Measurements from ENCODE around the gene HNRNPA2B1. TPM values are rescaled to one million over a fixed set of nuclear protein-coding genes. Genes with fewer than 3 reads are reported as not detected.
"Not testable (repeated sequence)": the region's sequence is repeated elsewhere in the genome, so short reads cannot be mapped to it uniquely, and the experiment has no call there.

HNRNPA2B1 gene
- total RNA-seq, 3 donors from 2014 or later = 912 to 975 (median 924) TPM

- Mint-ChIP-seq H3K9me3 (no peaks in the 10 kb centered on the region), H3K36me3 (ENCODE audit: insufficient read depth) (peaks cover 18% of the 10 kb centered on the region), H3K4me3 (no peak overlapping the region), H3K4me1 (ENCODE audit: low read depth) (peaks cover 26% of the 10 kb centered on the region), H3K27me3 (ENCODE audit: low read depth) (no peaks in the 10 kb centered on the region)
- DNase-seq = no peak
- no peak for ATAC-seq
Observed at GRCh38 chr7:26169271-26169670, 31.3 kb downstream of the HNRNPA2B1 start.

GRCh38 chr7:26168458-26169023 is 32.0 kb downstream of the HNRNPA2B1 start:
- Mint-ChIP-seq H3K27me3 (ENCODE audit: low read depth) (no peaks in the 10 kb centered on the region), H3K4me3 (no peak overlapping the region), H3K9me3 (no peaks in the 10 kb centered on the region), H3K36me3 (ENCODE audit: insufficient read depth) (peaks cover 15% of the 10 kb centered on the region), H3K4me1 (ENCODE audit: low read depth) (peaks cover 23% of the 10 kb centered on the region)
- DNase-seq (no peak), ATAC-seq (no peak)

- DNase-seq (no peak), ATAC-seq (peak; percentile 82 to 84)
- peaks cover 30% of the 10 kb centered on the region for H3K4me1 Mint-ChIP-seq (ENCODE audit: low read depth)
- no peaks in the 10 kb centered on the region for H3K9me3 Mint-ChIP-seq
- H3K27me3 Mint-ChIP-seq (ENCODE audit: low read depth) = no peaks in the 10 kb centered on the region
- H3K36me3 Mint-ChIP-seq (ENCODE audit: insufficient read depth) = peaks cover 13% of the 10 kb centered on the region
- H3K4me3 Mint-ChIP-seq = peak overlapping the region; percentile 15
Observed at GRCh38 chr7:26167303-26167934, 33.1 kb downstream of the HNRNPA2B1 start.

- Mint-ChIP-seq H3K27me3 (ENCODE audit: low read depth) (no peaks in the 10 kb centered on the region), H3K4me3 (peak overlapping the region; percentile 15), H3K36me3 (ENCODE audit: insufficient read depth) (peaks cover 10% of the 10 kb centered on the region), H3K9me3 (no peaks in the 10 kb centered on the region), H3K4me1 (ENCODE audit: low read depth) (peaks cover 35% of the 10 kb centered on the region)
- no peak for DNase-seq
- ATAC-seq = peak; percentile 85 to 88
Observed at GRCh38 chr7:26166684-26167266, 33.8 kb downstream of the HNRNPA2B1 start.

GRCh38 chr7:26165950-26166683 is 34.4 kb downstream of the HNRNPA2B1 start:
- ATAC-seq = no peak
- Mint-ChIP-seq H3K4me1 (ENCODE audit: low read depth) (peaks cover 35% of the 10 kb centered on the region), H3K27me3 (ENCODE audit: low read depth) (no peaks in the 10 kb centered on the region), H3K9me3 (no peaks in the 10 kb centered on the region), H3K36me3 (ENCODE audit: insufficient read depth) (peaks cover 7% of the 10 kb centered on the region), H3K4me3 (no peak overlapping the region)
- DNase-seq = no peak

- H3K4me3 Mint-ChIP-seq; ATAC-seq; H3K36me3 Mint-ChIP-seq (ENCODE audit: insufficient read depth); DNase-seq; H3K27me3 Mint-ChIP-seq (ENCODE audit: low read depth); H3K9me3 Mint-ChIP-seq: not testable (repeated sequence)
- peaks cover 51% of the 10 kb centered on the region for H3K4me1 Mint-ChIP-seq (ENCODE audit: low read depth)
Observed at GRCh38 chr7:26163804-26164203, 36.7 kb downstream of the HNRNPA2B1 start.

- Mint-ChIP-seq H3K27me3 (ENCODE audit: low read depth) (no peaks in the 10 kb centered on the region), H3K36me3 (ENCODE audit: insufficient read depth) (peaks cover 12% of the 10 kb centered on the region), H3K9me3 (no peaks in the 10 kb centered on the region), H3K4me3 (no peak overlapping the region), H3K4me1 (ENCODE audit: low read depth) (peaks cover 62% of the 10 kb centered on the region)
- no peak for DNase-seq
- no peak for ATAC-seq
Observed at GRCh38 chr7:26162431-26162830, 38.1 kb downstream of the HNRNPA2B1 start.

GRCh38 chr7:26160896-26161295 is 39.6 kb downstream of the HNRNPA2B1 start:
- H3K4me3 Mint-ChIP-seq = no peak overlapping the region
- ATAC-seq (no peak), DNase-seq (no peak)
- peaks cover 63% of the 10 kb centered on the region for H3K4me1 Mint-ChIP-seq (ENCODE audit: low read depth)
- no peaks in the 10 kb centered on the region for H3K9me3 Mint-ChIP-seq
- no peaks in the 10 kb centered on the region for H3K27me3 Mint-ChIP-seq (ENCODE audit: low read depth)
- H3K36me3 Mint-ChIP-seq (ENCODE audit: insufficient read depth) = peaks cover 12% of the 10 kb centered on the region

- Mint-ChIP-seq H3K27me3 (ENCODE audit: low read depth) (no peaks in the 10 kb centered on the region), H3K4me3 (no peak overlapping the region), H3K36me3 (ENCODE audit: insufficient read depth) (peaks cover 15% of the 10 kb centered on the region), H3K4me1 (ENCODE audit: low read depth) (peaks cover 76% of the 10 kb centered on the region), H3K9me3 (no peaks in the 10 kb centered on the region)
- ATAC-seq (no peak), DNase-seq (no peak)
Observed at GRCh38 chr7:26159243-26159642, 41.3 kb downstream of the HNRNPA2B1 start.

GRCh38 chr7:26157520-26158105 is 42.9 kb downstream of the HNRNPA2B1 start:
- H3K27me3 Mint-ChIP-seq (ENCODE audit: low read depth) = no peaks in the 10 kb centered on the region
- H3K4me1 Mint-ChIP-seq (ENCODE audit: low read depth) = peaks cover 81% of the 10 kb centered on the region
- ATAC-seq (no peak), DNase-seq (no peak)
- peak overlapping the region; percentile 33 for H3K4me3 Mint-ChIP-seq
- H3K9me3 Mint-ChIP-seq = no peaks in the 10 kb centered on the region
- peaks cover 17% of the 10 kb centered on the region for H3K36me3 Mint-ChIP-seq (ENCODE audit: insufficient read depth)

- Mint-ChIP-seq H3K27me3 (ENCODE audit: low read depth) (no peaks in the 10 kb centered on the region), H3K4me1 (ENCODE audit: low read depth) (peaks cover 76% of the 10 kb centered on the region), H3K4me3 (peak overlapping the region; percentile 97), H3K9me3 (no peaks in the 10 kb centered on the region), H3K36me3 (ENCODE audit: insufficient read depth) (peaks cover 17% of the 10 kb centered on the region)
- peak; percentile 46 to 56 for ATAC-seq
- DNase-seq = peak; percentile 45
Observed at GRCh38 chr7:26156451-26157420, 43.8 kb downstream of the HNRNPA2B1 start.

- ATAC-seq = no peak
- Mint-ChIP-seq H3K36me3 (ENCODE audit: insufficient read depth) (peaks cover 14% of the 10 kb centered on the region), H3K4me3 (peak overlapping the region; percentile 97), H3K9me3 (no peaks in the 10 kb centered on the region), H3K4me1 (ENCODE audit: low read depth) (peaks cover 83% of the 10 kb centered on the region), H3K27me3 (ENCODE audit: low read depth) (no peaks in the 10 kb centered on the region)
- DNase-seq = no peak
Observed at GRCh38 chr7:26155531-26156375, 44.8 kb downstream of the HNRNPA2B1 start.
